Fibroblast of skin of left biceps (primary cell): ENCODE measurements around the gene FAM13A.
"Not testable (repeated sequence)": the region's sequence is repeated elsewhere in the genome, so short reads cannot be mapped to it uniquely, and the experiment has no call there.

Experiments
- DNase-seq, 2 experiments: peaks; one replicate each; pipeline ENCODE4 v3.0.0-alpha.2; 2013; ENCODE audit warnings: low read depth in 2 of 2

FAM13A gene

DNA sequence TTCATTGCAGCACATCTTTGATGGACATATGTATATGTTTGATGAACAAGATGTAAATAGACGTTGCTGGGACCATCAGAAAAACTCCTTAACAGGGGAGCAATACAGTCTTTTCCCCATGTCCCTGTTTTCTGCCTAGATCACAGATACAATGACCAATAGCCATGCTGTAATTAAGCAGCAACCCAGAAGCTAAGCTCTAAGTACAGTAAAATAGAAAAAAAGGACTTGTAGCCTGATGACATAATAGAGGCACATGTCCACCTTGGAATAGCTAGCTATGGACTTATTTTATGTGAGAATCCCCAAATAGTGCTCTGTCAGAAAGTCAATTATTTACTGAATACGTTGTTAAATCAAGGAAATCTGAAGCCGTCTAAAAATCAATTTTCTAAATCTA lies 14.9 kb downstream of the FAM13A start:
- DNase-seq: no peak

DNA sequence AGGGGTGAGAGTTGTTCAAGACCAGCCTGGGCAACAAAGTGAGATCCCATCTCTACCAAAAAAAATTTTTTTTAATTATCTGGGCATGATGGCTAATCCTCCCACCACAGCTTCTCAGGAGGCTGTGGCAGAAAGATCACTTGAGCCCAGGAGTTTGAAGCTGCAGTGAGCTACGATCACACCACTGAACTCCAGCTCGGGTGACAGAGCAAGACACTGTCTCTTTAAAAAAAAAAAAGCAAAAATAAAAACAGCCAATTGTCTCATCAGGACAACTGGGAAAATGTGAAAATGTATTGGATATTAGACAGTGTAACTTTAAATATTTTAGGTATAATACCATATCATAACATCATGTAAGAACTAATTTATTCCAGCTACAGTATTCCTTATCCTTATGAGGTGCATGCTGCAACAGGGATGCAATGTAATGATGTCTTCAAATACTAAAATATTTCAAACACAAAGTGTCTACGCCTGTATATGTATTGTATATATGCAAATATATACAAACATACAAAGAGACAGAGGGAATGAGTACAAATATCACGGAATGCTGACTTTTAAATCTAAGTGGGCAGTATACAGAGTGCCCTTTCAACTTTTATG lies 17.2 kb downstream of the FAM13A start:
- DNase-seq: peak; percentile 57 to 72

DNA sequence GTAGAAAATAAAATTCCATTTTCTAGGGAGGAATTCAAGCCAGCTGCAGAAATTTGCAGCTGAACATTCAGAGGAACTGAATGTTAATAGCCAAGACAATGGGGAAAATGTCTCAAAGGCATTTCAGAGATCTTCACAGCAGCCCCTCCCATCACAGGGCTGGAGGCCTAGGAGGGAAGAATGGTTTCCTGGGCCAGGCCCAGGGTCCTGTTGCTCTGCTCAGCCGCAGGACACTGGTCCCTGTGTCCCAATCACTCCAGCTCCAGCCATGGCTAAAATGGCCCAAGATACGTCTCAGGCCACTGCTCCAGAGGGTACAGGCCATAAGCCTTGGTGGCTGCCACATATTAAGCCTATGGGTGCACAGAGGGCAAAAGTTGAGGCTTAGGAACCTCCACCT lies 20.4 kb downstream of the FAM13A start:
- DNase-seq: no peak

DNA sequence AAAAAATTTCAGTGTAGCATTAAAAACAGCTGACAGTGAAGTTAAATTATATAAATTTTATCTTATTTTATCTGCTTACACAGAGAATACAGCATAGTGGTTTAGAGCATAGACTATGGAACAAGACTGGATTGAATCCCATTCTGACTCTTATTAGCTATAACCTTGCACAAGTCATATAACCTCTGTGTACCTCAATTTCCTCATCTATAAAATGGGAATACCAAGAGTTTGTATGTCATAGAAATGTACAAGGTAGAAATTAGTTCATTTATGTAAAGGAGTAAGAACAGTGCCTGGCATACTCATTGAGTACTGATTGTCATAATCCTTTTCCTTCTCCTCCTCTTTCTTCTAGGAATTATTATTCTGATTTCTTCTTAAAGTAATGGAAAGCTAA lies 25.7 kb downstream of the FAM13A start:
- DNase-seq: no peak

DNA sequence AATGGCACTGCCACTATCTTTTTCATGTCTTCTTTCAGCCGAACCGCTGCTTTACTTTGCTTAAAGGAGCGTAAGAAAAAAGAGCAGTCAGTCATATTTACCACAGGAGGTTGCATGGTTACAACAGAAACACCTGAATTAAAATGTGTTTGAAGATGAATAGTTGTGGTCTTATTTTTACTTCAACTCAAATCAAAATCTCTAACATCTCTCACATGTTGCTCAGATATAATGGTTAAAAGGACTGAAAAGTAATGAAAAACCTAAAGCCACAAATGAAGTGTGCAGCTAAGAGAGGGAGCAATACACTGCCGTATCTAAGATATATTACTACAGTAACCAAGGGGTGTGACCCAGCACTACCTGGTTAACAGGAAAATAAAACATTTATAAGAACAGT lies 27.4 kb downstream of the FAM13A start:
- no peak for DNase-seq

DNA sequence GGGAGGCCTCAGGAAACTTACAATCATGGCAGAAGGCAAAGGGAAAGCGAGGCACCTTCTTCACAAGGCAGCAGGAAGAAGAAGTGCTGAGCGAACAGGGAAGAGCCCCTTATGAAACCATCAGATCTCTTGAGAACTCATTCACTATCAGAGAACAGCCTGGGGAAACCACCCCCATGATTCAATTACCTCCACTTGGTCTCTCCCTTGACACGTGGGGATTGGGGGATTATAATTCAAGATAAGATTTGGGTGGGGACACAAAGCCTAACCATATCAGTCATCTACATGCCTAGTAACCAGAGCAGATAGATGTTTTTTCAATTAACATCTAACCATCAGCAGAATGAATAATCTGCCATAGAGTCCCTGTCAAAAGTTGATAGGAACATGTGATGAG lies 30.4 kb downstream of the FAM13A start:
- DNase-seq: no peak

DNA sequence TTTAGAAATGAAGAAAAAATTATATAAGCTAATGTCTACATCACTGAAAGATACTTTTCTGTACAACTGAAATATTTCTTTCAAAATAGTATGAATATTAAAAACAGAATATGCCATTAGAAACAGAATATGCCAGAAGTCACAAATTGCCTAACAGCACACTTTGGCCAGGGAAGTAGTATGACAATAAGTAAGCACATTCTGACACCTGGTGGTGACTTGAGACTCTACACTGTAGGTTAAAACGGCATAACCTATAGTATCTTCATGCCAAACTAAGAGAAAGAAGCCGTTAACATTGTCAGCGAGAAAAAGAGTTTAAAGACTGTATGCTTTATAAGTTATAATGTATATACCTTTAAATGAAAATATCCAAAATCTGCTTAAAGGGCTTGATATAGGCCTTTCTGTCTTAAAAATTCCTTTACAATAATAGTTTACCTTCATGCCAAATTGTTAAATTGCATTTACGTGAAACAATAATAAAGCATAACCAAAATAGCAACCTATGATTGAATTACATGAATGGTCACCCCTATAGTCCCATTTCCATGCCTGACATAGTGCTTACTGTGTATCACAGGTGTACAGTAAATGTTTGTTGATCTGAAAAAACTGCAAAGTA lies 32.8 kb downstream of the FAM13A start:
- DNase-seq: peak; percentile 41 to 50

DNA sequence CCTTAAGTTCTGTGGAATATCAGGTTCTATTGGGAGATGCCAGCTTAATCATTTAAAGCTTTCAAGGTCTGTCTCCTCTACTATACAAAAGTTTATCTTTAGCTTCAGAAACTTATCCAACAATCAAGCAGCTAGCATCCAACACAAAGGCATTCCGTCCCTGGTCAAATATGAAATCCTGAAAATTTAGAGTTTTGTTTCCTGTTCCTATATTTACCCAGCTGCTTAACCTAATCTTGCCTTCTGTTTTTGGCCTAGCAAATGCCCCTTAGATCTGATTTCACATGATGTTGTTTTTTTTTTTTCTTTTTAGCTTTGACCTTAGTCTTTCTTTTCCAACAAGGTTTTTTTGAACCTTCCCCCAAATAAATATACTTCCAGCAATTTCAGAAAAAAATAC lies 33.8 kb downstream of the FAM13A start:
- DNase-seq: no peak

DNA sequence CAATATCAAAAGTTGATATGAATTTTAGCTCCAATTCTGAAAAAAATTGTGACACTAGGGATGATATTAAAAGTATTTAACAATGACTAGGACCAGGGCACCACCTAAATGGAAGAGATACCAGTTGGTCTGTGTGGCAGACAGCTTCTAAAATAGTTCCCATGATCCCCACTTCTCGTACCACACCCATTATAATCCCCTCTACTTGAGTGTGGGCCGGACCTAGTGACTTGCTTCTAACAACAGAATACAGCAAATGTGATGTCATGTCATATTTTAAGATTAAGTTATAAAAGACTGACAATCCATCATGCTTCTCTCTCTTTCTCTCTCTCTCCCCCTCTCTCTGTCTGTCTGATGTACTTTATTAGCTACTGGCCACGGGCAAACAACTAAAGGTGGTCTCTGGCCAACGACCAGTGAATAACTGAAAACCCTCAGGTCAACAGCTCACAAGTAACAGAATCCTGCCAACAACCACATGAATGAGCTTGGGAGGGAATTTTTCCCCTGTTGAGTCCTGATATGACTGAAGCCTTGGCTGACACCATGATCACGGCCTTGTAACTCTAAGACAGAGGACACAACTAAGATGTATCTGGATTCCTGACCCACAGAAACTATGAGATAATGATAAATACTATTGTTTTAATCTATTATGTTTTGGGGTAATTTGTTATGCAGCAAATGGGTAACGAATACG lies 34.4 kb downstream of the FAM13A start:
- no peak for DNase-seq

DNA sequence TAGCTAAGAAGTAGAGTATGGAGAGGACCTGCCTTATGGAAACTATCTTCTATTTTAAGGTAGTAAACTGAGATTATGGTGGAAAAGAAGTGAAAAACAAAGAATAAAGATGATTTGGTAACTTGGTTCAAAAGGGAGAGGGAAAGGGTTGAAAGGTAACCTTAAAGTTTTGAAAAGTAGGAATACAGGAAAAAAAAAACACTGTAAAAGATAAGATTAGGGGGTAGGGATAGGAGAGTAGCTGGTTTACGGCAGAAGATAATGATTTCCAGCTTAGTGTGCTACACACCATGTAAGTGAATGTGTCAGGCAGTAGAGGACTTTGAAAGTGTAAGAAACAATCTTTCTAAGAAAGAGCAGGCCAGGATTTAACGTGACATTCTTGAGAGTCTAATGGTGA lies 35.3 kb downstream of the FAM13A start:
- DNase-seq: no peak

DNA sequence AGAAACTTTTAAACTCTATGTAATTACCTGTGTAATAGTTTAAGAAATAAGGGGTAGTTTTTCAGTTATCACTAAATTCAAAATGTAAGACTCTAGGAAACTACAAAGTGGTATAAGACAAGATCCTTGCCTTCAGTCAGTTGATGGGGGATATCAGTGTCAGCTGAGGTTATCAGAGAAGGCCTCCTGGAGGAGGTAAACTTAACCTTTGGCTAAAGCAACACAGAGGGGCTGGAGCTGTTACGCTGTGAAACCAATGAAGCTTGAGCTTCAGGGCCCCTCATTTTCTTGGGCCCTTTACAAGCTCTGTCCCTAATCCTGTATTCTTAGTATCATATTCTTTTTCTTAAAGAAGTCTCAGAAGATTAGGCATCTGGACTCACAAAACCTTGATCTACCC lies 35.9 kb downstream of the FAM13A start:
- no peak for DNase-seq

DNA sequence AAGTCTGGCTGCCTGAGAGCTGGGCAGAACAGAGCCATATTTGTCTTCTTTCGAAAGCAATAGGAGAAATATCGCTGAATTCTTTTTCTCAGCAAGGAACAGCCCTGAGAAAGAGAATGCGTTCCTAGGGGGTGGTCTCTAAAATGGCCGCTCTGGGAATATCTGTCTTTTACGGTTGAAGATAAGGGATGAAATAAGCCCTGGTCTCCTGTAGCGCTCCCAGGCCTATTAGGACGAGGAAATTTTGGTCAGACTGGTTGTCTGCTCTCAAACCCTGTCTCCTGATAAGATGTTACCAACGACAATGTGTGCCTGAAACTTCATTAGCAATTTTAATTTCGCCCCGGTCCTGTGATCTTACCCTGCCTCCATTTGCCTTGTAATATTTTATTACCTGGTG lies 42.1 kb downstream of the FAM13A start:
- DNase-seq: not testable (repeated sequence)

DNA sequence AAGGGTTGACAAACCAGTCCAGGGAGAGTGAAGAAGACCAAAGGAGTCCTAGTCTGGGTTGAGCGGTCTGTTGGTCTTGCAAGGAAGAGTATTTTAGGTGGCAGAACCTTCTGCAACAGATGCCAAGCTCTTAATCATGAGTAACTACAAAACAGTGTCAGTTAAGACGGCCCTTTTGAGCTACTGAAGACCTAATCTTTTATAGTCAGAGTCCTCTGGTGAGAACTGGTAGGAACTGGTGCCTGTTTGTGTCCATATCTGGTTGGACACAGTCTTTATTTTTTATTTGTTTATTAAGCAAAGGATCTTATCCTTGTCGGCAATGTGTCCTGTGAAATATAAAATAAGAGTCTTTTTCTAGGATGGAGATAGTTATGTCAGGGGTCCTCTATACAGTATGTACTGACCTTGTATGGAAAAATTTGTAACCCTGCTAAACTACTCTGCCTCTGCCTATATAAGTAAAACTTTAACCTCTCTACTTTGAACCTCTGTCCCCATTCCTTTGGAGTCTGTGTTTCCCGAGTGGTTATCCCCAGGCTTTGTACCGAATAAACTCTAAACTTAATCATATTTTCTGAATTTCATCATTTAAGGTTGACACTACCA lies 47.1 kb downstream of the FAM13A start:
- no peak for DNase-seq

DNA sequence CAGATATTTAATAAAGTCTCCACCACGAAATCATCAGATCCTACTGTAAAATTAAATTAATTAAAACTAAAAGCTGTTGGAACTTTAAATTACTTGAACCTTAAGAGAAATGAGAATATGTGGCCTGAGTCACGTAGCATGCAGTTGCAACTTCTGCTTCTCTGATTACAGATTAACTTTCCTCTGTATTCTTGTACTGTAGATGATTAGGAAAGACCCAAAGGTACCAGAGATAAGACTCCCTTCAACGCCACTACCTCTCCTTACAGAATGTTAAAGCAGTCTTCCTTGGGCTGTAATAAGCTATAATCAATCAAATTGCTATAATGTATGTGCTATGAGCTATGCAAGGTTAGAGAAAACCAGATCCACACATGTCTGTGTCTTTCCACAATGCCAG lies 47.9 kb downstream of the FAM13A start:
- DNase-seq: no peak

DNA sequence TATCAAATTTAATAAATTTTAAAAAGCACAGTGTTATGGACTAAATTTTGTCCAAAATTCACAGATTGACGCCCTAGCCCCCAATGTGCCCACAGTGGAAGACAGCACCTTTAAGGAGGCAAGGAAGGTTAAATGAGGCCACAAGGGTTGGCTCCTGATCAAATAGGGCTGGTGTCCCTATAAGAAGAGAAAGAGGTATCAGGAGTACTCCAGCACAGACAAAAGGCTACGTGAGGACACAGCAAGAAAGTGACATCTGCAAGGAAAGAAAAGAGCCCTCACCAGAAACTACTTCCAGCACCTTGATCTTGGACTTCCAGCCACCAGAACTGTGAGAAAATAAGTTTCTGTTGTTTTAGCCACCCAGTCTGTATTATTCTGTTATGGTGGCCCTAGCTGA lies 48.8 kb downstream of the FAM13A start:
- no peak for DNase-seq

DNA sequence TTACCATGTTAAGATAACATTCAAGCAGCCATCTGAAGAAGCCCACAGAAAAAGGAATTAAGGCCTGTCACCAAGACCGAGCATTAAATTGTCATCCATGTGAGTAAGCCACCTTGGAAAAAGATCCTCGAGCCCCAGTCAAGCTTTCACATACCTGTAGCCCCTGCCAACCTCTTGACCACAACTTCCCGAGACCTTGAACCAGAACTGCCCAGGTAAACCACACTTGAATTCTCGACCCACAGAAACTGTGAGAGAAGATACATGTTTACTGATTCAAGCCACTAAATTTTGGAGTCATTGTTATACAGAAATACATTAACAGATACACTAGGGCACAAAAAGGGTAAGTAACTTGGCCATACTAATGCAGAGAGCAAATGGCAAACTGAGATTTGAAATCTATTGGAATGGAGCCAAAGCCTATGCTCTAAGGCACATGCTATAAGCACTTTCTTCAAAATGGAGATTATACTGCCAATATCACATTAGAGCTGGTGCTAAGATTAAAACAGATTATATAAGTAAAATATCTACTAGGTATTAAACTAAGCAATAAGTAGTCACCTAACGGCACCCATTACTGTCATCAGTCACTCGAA lies 49.5 kb downstream of the FAM13A start:
- no peak for DNase-seq

DNA sequence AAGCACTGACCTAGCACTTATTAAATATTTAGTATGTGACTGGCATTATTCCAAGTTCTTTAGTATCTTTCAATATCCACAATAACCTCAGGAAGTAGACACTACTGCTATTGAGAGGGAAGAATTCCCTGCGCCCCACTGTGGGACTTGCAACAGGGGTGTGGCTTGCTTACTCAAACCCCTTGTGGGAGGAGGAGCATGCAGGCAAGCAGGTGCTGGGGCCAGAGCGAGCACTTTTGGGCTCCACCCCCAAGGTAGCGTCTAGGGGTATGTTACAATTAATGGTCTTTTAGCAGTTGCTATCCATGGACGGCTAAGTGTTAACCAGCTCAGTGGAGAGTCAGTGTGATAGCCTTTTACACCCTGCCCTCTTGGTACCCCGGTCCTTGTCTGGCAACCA lies 50.7 kb downstream of the FAM13A start:
- DNase-seq: no peak

DNA sequence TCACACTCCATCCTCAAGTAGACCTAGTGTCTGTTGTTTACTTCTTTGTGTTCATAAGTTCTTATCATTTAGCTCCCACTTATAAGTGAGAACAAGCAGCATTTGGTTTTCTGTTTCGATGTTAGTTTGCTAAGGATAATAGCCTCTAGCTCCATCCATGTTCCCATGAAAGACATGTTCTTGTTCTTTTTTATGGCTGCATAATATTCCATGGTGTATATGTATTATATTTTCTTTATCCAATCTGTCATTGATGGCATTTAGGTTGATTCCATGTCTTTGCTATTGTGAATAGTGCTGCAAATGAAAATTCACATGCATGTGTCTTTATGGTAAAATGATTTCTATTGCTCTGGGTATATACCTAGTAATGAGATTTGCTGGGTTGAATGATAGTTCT lies 51.9 kb downstream of the FAM13A start:
- not testable (repeated sequence) for DNase-seq

DNA sequence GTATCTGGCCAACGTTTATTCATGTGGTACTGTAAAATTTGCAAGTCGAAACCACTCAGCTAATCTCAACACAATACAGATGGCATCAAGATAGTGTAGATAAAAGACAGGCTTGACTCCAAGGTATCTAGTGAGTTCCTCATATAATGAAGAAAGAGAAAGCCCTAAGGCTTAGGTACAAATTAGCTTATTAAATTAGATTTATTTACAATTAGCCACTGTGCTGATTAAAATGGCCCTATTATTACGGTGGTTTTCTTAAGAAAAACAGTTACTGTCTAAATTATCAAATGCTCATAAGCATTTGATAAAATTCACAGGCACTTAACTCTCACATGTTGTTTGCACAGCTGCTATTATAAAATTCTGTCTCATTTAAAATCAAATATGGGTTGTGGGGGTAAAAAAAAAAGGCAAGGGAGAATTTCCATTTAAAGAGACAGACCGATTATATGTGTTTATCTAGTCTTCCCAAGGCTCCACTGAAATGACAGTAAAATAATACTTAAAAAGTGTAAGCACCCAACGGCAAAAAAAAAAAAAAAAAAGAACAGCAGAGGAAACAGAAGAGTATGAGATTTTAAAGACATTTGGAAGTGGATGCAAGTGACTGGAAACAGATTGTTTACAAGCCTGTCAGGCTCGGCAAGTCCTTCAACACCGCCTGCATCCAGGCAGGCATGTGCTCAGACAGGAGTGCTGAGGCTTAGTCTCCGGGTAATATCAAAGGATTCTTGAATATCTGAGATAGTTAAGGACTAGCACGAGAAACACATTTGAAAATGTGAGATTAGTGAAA lies 55.1 kb downstream of the FAM13A start:
- no peak for DNase-seq

DNA sequence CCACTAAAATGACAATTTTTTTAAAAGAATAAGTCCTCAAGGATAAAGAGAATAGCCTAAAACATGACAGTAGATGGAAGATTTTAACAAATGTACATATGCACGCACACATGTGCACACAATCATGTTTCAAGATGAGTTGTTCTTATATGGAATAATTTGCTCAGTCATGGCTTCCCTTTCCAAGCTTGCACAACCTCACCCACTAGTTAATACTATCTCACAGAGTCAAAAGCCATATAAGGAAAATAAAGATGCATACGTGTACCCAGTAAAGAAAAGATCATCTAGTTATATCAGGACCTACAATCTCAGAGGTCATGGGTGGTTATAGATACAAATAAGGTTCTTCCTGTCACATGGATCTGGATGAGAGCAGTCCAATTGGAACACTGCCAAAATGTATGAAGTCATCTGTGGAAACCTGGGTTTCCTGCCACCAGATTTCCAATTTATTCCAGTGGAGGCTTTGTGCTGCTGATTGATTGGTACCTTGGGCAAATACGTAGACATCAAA lies 56.1 kb downstream of the FAM13A start:
- peak; percentile 7 to 9 for DNase-seq

DNA sequence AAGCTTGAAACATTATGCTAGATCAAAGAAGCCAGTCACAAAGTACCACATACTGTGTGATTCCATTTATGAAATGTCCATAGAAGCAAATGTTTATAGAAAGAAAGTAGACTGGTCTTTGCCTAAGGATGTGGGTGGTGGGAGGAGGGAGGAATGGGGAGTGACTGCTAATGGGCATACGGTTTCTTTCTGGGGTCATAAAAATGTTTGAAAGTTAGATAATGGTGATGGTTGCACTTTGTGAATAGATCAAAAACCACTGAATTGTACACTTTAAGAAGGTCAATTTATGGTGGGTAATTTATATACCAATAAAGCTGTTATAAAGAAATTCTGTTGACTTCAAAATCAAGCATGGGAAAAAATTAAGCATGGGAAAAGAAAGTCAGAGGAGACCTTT lies 56.6 kb downstream of the FAM13A start:
- no peak for DNase-seq
